Gastroesophageal sphincter (tissue), 4 donors: ENCODE measurements around the gene CENPV. TPM values are rescaled to one million over a fixed set of nuclear protein-coding genes. Genes with fewer than 3 reads are reported as not detected.

Source experiments
- ATAC-seq: fragments of 150-250 bp; one replicate; pipeline ENCODE4 v1.9.1; 2016; ENCODE audit warnings: mild to moderate bottlenecking, moderate library complexity
- H3K27ac ChIP-seq, 4 donors: fragments of 200-600 bp; sonication (generic) in 3 of 4; 1 replicate in 3 of 4; 2 replicates in 1 of 4; pipeline ENCODE4 v1.5.1; 2016 to 2019
- H3K27me3 ChIP-seq: fragments of 200-600 bp; sonication (generic); one replicate; pipeline ENCODE4 v1.5.1; 2019
- H3K36me3 ChIP-seq, 2 donors: fragments of 200-600 bp; sonication (generic); one replicate each; pipeline ENCODE4 v1.5.1; 2019; ENCODE audit warnings: control low read depth in 1 of 2
- H3K4me1 ChIP-seq, 3 donors: fragments of 200-600 bp; sonication (generic); 1 replicate in 2 of 3; 2 replicates in 1 of 3; pipeline ENCODE4 v1.5.1; 2016 to 2019; ENCODE audit warnings: control low read depth in 2 of 3
- H3K4me3 ChIP-seq, 2 donors: fragments of 200-600 bp; sonication (generic); one replicate each; pipeline ENCODE4 v1.5.1; 2019; ENCODE audit warnings: mild to moderate bottlenecking in 1 of 2, moderate library complexity in 1 of 2
- H3K9me3 ChIP-seq, 3 donors: fragments of 200-600 bp; sonication (generic); one replicate each; pipeline ENCODE4 v1.5.1; 2017 to 2019; ENCODE audit warnings: control low read depth in 2 of 3
- CTCF ChIP-seq, 4 experiments: fragments of 200-600 bp in 2 of 4; fragments of 450-650 bp in 2 of 4; sonication (generic) in 1 of 4; IDR thresholded peaks; one replicate each; pipeline ENCODE4 v1.5.1; 2017 to 2019; ENCODE audit warnings: antibody characterized with exemption in 4 of 4, mild to moderate bottlenecking in 2 of 4, moderate library complexity in 2 of 4
- EP300 ChIP-seq: sonication (generic); formaldehyde crosslinking; IDR thresholded peaks from one replicate; pipeline ENCODE4 v1.6.1; 2017; ENCODE audit warnings: antibody characterized with exemption, mild to moderate bottlenecking
- POLR2A ChIP-seq, 2 donors: fragments of 450-650 bp; IDR thresholded peaks; one replicate each; pipeline ENCODE4 v1.6.1; 2017; ENCODE audit warnings: antibody characterized with exemption in 2 of 2, mild to moderate bottlenecking in 2 of 2, moderate library complexity in 1 of 2
- POLR2AphosphoS5 ChIP-seq: sonication (generic); formaldehyde crosslinking; IDR thresholded peaks from one replicate; pipeline ENCODE4 v1.6.1; 2017; ENCODE audit warnings: antibody characterized with exemption
- WGBS, 2 donors: methylation state at CpG; one replicate each; pipeline ENCODE4 v1.1.5; 2018; ENCODE audit warnings: low coverage in 1 of 2; 5-methylcytosine and 5-hydroxymethylcytosine counted together
- total RNA-seq, 4 donors: library from RNA; depleted of rRNA; stranded (reverse); fragments of >200 nt; gene quantifications; one replicate each; pipeline ENCODE4 v1.1.0, GENCODE V29; 2016

CENPV gene
- total RNA-seq, 4 donors from 2014 or later: 7.3 to 16.4 (median 10.3) TPM

- 62 to 71% methylated on average over 5 of the region's 5 CpGs for WGBS, 2 donors
- no peaks in the 10 kb centered on the region for H3K27me3 ChIP-seq
- no peaks in the 10 kb centered on the region for H3K9me3 ChIP-seq
- H3K36me3 ChIP-seq: peaks cover 0 to 23% of the 10 kb centered on the region in 2 donors
- TF ChIP-seq POLR2A (IDR thresholded peaks at IDR 0.05): no peak
- no peak for TF ChIP-seq EP300
- no peak for TF ChIP-seq POLR2AphosphoS5
- no peak for TF ChIP-seq CTCF (IDR thresholded peaks at IDR 0.05)
- peaks cover 2 to 62% (median 16%) of the 10 kb centered on the region in 3 donors for H3K4me1 ChIP-seq
- no peak overlapping the region for H3K4me3 ChIP-seq
- peak overlapping the region in 2 of 4 donors; percentile 19 to 42 for H3K27ac ChIP-seq
- ATAC-seq: no peak
These were observed 31.3 kb upstream of the CENPV start for GRCh38 chr17:16384557-16384956.

GRCh38 chr17:16383772-16384287 lies 30.6 kb upstream of the CENPV start:
- ATAC-seq: no peak
- no peak for TF ChIP-seq POLR2AphosphoS5
- no peak for TF ChIP-seq CTCF (IDR thresholded peaks at IDR 0.05)
- no peak for TF ChIP-seq EP300
- TF ChIP-seq POLR2A (IDR thresholded peaks at IDR 0.05): no peak
- Histone ChIP-seq H3K9me3 (no peaks in the 10 kb centered on the region), H3K4me1 (peaks cover 2 to 62% (median 16%) of the 10 kb centered on the region in 3 donors), H3K36me3 (peaks cover 0 to 23% of the 10 kb centered on the region in 2 donors), H3K27ac (peak overlapping the region in 1 of 4 donors; percentile 42), H3K27me3 (no peaks in the 10 kb centered on the region), H3K4me3 (peak overlapping the region in 1 of 2 donors; percentile 75)
- WGBS, 2 donors: 97% methylated on average over 5 of the region's 5 CpGs; no CpG with 5 or more reads in 1 of the 2 donors

GRCh38 chr17:16383216-16383615 lies 29.9 kb upstream of the CENPV start:
- H3K4me1 ChIP-seq: peaks cover 2 to 62% (median 16%) of the 10 kb centered on the region in 3 donors
- no peaks in the 10 kb centered on the region for H3K27me3 ChIP-seq
- H3K36me3 ChIP-seq: peaks cover 0 to 23% of the 10 kb centered on the region in 2 donors
- TF ChIP-seq POLR2A (IDR thresholded peaks at IDR 0.05) (no peak), CTCF (IDR thresholded peaks at IDR 0.05) (no peak), POLR2AphosphoS5 (no peak), EP300 (no peak)
- peak overlapping the region in 1 of 4 donors; percentile 42 for H3K27ac ChIP-seq
- peak overlapping the region in 1 of 2 donors; percentile 75 for H3K4me3 ChIP-seq
- no peaks in the 10 kb centered on the region for H3K9me3 ChIP-seq
- WGBS, 2 donors: 31 to 81% methylated on average over 4 of the region's 4 CpGs
- ATAC-seq: no peak

GRCh38 chr17:16381496-16381820 lies 28.2 kb upstream of the CENPV start:
- H3K9me3 ChIP-seq: no peaks in the 10 kb centered on the region
- no peaks in the 10 kb centered on the region for H3K27me3 ChIP-seq
- peak overlapping the region; percentile 75 to 98 for H3K4me3 ChIP-seq
- peaks cover 0 to 23% of the 10 kb centered on the region in 2 donors for H3K36me3 ChIP-seq
- TF ChIP-seq EP300: no peak
- TF ChIP-seq POLR2AphosphoS5: no peak
- TF ChIP-seq POLR2A (IDR thresholded peaks at IDR 0.05): no peak
- TF ChIP-seq CTCF (IDR thresholded peaks at IDR 0.05): no peak
- peak overlapping the region; percentile 91 to 98 (median 92) for H3K27ac ChIP-seq
- peaks cover 2 to 51% (median 16%) of the 10 kb centered on the region in 3 donors for H3K4me1 ChIP-seq
- 0 to 5% methylated on average over 8 to 11 of the region's 14 CpGs for WGBS, 2 donors
- ATAC-seq: no peak
